HEK293 (cell line): ENCODE measurements around the gene EIF4E2.

Source experiments
- CTCF ChIP-seq: fragments of 450-650 bp; formaldehyde crosslinking; IDR thresholded peaks from 2 replicates; pipeline ENCODE4 v1.5.1; 2016; ENCODE audit warnings: missing biosample characterization, missing genetic modification characterization
- EGR2 ChIP-seq: fragments of 450-650 bp; formaldehyde crosslinking; IDR thresholded peaks from 2 replicates; pipeline ENCODE4 v1.5.1; 2016; ENCODE audit warnings: low read depth, missing biosample characterization, missing genetic modification characterization
- HOXD13 ChIP-seq: sonication (generic); formaldehyde crosslinking; IDR thresholded peaks from 2 replicates; pipeline ENCODE4 v1.8.0; 2022; ENCODE audit warnings: missing genetic modification reagents, borderline replicate concordance
- REST ChIP-seq: fragments of 450-650 bp; formaldehyde crosslinking; IDR thresholded peaks from 2 replicates; pipeline ENCODE4 v1.5.1; 2016; ENCODE audit warnings: missing biosample characterization, missing genetic modification characterization
- SP2 ChIP-seq: fragments of 450-650 bp; formaldehyde crosslinking; IDR thresholded peaks from 2 replicates; pipeline ENCODE4 v1.5.1; 2016; ENCODE audit warnings: missing biosample characterization, missing genetic modification characterization
- ZBTB1 ChIP-seq: fragments of 450-650 bp; formaldehyde crosslinking; IDR thresholded peaks from 2 replicates; pipeline ENCODE4 v1.5.1; 2016; ENCODE audit warnings: missing biosample characterization, missing genetic modification characterization
- ZBTB10 ChIP-seq: fragments of 450-650 bp; formaldehyde crosslinking; IDR thresholded peaks from 2 replicates; pipeline ENCODE4 v1.5.1; 2016; ENCODE audit warnings: missing biosample characterization, missing genetic modification characterization
- ZBTB11 ChIP-seq: fragments of 450-650 bp; formaldehyde crosslinking; conservative IDR thresholded peaks from 2 replicates; pipeline ENCODE4 v1.5.1; 2016; ENCODE audit warnings: low read depth, missing biosample characterization, missing genetic modification characterization
- ZBTB8A ChIP-seq: fragments of 450-650 bp; formaldehyde crosslinking; IDR thresholded peaks from 2 replicates; pipeline ENCODE4 v1.5.1; 2016; ENCODE audit warnings: missing biosample characterization, missing genetic modification characterization
- ZNF2 ChIP-seq: fragments of 450-650 bp; formaldehyde crosslinking; IDR thresholded peaks from 2 replicates; pipeline ENCODE4 v1.5.1; 2016; ENCODE audit warnings: missing biosample characterization, missing genetic modification characterization
- ZNF26 ChIP-seq: fragments of 450-650 bp; formaldehyde crosslinking; IDR thresholded peaks from 2 replicates; pipeline ENCODE4 v1.5.1; 2016; ENCODE audit warnings: missing biosample characterization, missing genetic modification characterization
- ZNF292 ChIP-seq: fragments of 450-650 bp; formaldehyde crosslinking; IDR thresholded peaks from 2 replicates; pipeline ENCODE4 v1.5.1; 2016; ENCODE audit warnings: low read depth, missing biosample characterization, missing genetic modification characterization, borderline replicate concordance
- ZNF324 ChIP-seq: fragments of 450-650 bp; formaldehyde crosslinking; IDR thresholded peaks from 2 replicates; pipeline ENCODE4 v1.5.1; 2016; ENCODE audit warnings: missing biosample characterization, missing genetic modification characterization
- ZNF341 ChIP-seq: fragments of 450-650 bp; formaldehyde crosslinking; IDR thresholded peaks from 2 replicates; pipeline ENCODE4; 2016; ENCODE audit warnings: low read depth, missing biosample characterization, missing genetic modification characterization
- ZNF426 ChIP-seq: fragments of 450-650 bp; formaldehyde crosslinking; IDR thresholded peaks from 2 replicates; pipeline ENCODE4 v1.5.1; 2017; ENCODE audit warnings: missing biosample characterization, missing genetic modification characterization, mild to moderate bottlenecking, inconsistent platforms, moderate library complexity
- ZNF529 ChIP-seq: fragments of 450-650 bp; formaldehyde crosslinking; IDR thresholded peaks from 2 replicates; pipeline ENCODE4 v1.5.1; 2017; ENCODE audit warnings: missing genetic modification characterization, missing biosample characterization; ENCODE audit not compliant: insufficient replicate concordance
- ZNF530 ChIP-seq: fragments of 450-650 bp; formaldehyde crosslinking; IDR thresholded peaks from 2 replicates; pipeline ENCODE4 v1.5.1; 2016; ENCODE audit warnings: low read depth, missing biosample characterization, missing genetic modification characterization
- ZNF626 ChIP-seq: fragments of 450-650 bp; sonication (Bioruptor Pico); formaldehyde crosslinking; IDR thresholded peaks from 2 replicates; pipeline ENCODE4 v1.5.1; 2018; ENCODE audit warnings: missing biosample characterization, missing genetic modification characterization, inconsistent platforms
- ZNF670 ChIP-seq: fragments of 450-650 bp; formaldehyde crosslinking; IDR thresholded peaks from 2 replicates; pipeline ENCODE4 v1.5.1; 2016; ENCODE audit warnings: missing biosample characterization, missing genetic modification characterization, low read depth
- ZNF701 ChIP-seq: fragments of 450-650 bp; formaldehyde crosslinking; IDR thresholded peaks from 2 replicates; pipeline ENCODE4 v1.5.1; 2016; ENCODE audit warnings: missing biosample characterization, missing genetic modification characterization
- ZSCAN16 ChIP-seq: fragments of 450-650 bp; formaldehyde crosslinking; IDR thresholded peaks from 2 replicates; pipeline ENCODE4 v1.5.1; 2016; ENCODE audit warnings: missing biosample characterization, missing genetic modification characterization
- TF ChIP-seq, protein P1 (sequence below): fragments of 450-650 bp; IDR thresholded peaks from 2 replicates; pipeline ENCODE4 v1.5.1; 2018; ENCODE audit warnings: missing biosample characterization, mild to moderate bottlenecking, missing genetic modification characterization

The EIF4E2 gene

DNA sequence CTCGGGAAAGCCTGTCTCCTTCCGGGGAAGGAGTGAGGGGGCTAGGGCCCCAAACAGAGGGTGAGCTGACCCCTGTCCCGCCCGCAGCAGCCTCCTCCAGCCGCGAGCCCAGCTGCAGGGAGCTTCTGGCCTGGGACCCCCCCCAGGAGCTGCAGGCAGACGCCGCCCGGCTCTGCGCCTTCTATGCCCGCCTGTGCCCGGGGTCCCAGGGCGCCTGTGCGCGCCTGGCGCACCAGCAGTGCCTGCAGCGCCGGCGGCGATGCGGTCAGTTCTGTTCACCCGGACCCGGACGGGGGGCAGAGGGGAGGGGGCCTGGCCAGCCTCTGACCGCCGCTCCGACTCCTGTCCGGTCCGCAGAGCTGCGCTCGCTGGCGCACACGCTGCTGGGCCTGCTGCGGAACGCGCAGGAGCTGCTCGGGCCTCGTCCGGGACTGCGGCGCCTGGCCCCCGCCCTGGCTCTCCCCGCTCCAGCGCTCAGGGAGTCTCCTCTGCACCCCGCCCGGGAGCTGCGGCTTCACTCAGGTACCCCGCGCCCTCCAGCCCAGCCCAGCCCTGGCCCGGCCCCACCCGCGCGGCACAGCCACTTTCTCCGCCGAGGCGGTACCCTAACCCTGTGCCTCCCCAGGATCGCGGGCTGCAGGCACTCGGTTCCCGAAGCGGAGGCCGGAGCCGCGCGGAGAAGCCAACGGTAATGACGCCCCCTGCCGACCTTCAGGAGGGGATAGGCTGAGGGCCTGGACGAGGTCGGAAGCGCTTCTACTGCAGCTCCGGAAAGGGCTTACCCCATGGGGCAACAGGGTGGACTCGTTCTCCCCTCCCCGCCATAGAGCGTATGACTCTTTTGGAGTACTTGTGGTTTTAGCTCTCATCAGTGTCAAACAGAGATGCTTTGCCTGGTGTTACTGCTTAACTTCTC, 26.5 kb upstream of the EIF4E2 start (continued):
- TF ChIP-seq ZBTB10 (tag by site-specific recombination) (no peak), ZBTB1 (tag by site-specific recombination) (no peak), ZSCAN16 (tag by site-specific recombination) (no peak), ZNF324 (tag by site-specific recombination) (no peak), ZNF26 (tag by site-specific recombination) (no peak), ZNF529 (tag by site-specific recombination) (no peak), HOXD13 (CRISPR knock-in tag) (no peak), ZNF2 (tag by site-specific recombination) (peak; percentile 91; the same call in 1 of the 2 replicates), ZNF341 (tag by site-specific recombination) (no peak), ZBTB8A (peak; percentile 80), ZNF670 (tag by site-specific recombination) (no peak), SP2 (tag by site-specific recombination) (peak; percentile 44), ZNF426 (tag by site-specific recombination) (no peak), ZNF626 (tag by site-specific recombination) (no peak), EGR2 (tag by site-specific recombination) (0 out of 2 replicates have a peak, but pooled peaks have one; percentile 18), ZNF530 (tag by site-specific recombination) (no peak), ZBTB11 (peak; percentile 62; the same call in 1 of the 2 replicates), ZNF701 (tag by site-specific recombination) (no peak), REST (peak; percentile 46; the same call in 1 of the 2 replicates), ZNF292 (no peak), CTCF (tag by site-specific recombination) (peak; percentile 95)
- TF ChIP-seq, protein P1, sequence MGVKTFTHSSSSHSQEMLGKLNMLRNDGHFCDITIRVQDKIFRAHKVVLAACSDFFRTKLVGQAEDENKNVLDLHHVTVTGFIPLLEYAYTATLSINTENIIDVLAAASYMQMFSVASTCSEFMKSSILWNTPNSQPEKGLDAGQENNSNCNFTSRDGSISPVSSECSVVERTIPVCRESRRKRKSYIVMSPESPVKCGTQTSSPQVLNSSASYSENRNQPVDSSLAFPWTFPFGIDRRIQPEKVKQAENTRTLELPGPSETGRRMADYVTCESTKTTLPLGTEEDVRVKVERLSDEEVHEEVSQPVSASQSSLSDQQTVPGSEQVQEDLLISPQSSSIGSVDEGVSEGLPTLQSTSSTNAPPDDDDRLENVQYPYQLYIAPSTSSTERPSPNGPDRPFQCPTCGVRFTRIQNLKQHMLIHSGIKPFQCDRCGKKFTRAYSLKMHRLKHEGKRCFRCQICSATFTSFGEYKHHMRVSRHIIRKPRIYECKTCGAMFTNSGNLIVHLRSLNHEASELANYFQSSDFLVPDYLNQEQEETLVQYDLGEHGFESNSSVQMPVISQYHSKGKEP (tag by site-specific recombination) = no peak
